ENCODE measurements around the gene NME3. TPM values are rescaled to one million over a fixed set of nuclear protein-coding genes. Genes with fewer than 3 reads are reported as not detected.

The NME3 gene
- total RNA-seq (2012; rRNA removed) (12.7 and 15.3 TPM in 2 replicates), polyA plus RNA-seq (2012; rRNA removed) (41.2 and 61.6 TPM in 2 replicates), Bru-seq, nascent RNA (percentile 60 among the genes with signal in this experiment), BruChase-seq, experiment 1, labeled RNA remaining after a 6-hour chase (percentile 62 among the genes with signal in this experiment), BruChase-seq, experiment 2, labeled RNA remaining after a 2-hour chase (percentile 56 among the genes with signal in this experiment)
- polyA plus RNA-seq (2012; cell fraction: cytosol; rRNA removed): 33.9 and 84.6 TPM in 2 replicates
- polyA plus RNA-seq (2012; cell fraction: nucleus; rRNA removed; ENCODE audit: low replicate concordance): 163 and 393 TPM in 2 replicates
- long read RNA-seq, transcript NME3-201 (5 exons, 1,069 nt): major isoform, 18 of 33 reads
- long read RNA-seq, partial matches to known transcripts: 0 of 33 reads
- long read RNA-seq, other reads (novel, unspliced or antisense): 4 of 33 reads

GRCh38 chr16:1771188-1771863 lies at the start of gene NME3:
TSS of gene NME3 (minus strand) at chr16:1771543. CDS start at chr16:1771534, 9 bp downstream.
- CTCF ChIA-PET: no interaction called here

More at GRCh38 chr16:1771188-1771863, at the start of gene NME3:
- peak within 1 kb of the TSS; percentile 93 for H2AK5ac ChIP-seq (ENCODE audit: low read depth, low read length)
- peak within 1 kb of the TSS; percentile 53; the same call in 1 of the 2 replicates for H4K5ac ChIP-seq (ENCODE audit: low read depth, low read length)
- H2BK120ac ChIP-seq (ENCODE audit: low read depth, low read length): no peak within 1 kb of the TSS
- H3K36me3 ChIP-seq (ENCODE audit: control insufficient read depth, insufficient read depth, low read length): peaks cover 33% of the 10 kb centered on the region
- peaks cover 13% of the 10 kb centered on the region for H3K4me1 ChIP-seq (ENCODE audit: control insufficient read depth, insufficient read depth, low read length)
- peaks cover 28% of the 10 kb centered on the region for H4K20me1 ChIP-seq (ENCODE audit: insufficient read depth, low read length)
- dilution Hi-C loops (cut with HindIII; ENCODE audit: low sequenced_read_pairs, unreplicated experiment) (no loop called here), in situ Hi-C loops (cut with MboI; ENCODE audit: low sequenced_read_pairs) (no loop called here), intact Hi-C loops (cut with micrococcal nuclease) (no loop called here)
- H3K56ac ChIP-seq (ENCODE audit: extremely low read depth, insufficient read depth, low read length): 0 out of 2 replicates have a peak within 1 kb of the TSS, but pooled peaks have one; percentile 10
- no peak within 1 kb of the TSS for H2BK15ac ChIP-seq (ENCODE audit: low read depth, low read length)
- no TSS peak for BruUV-seq (replicated peaks)
- H3K9me1 ChIP-seq (ENCODE audit: insufficient read depth, low read length): 0 out of 2 replicates have a peak, but pooled peaks cover 3% of the 10 kb centered on the region
- peak within 1 kb of the TSS; percentile 10 for H3K23ac ChIP-seq (ENCODE audit: low read depth, low read length)
- DNase-seq (peak; percentile 56), ATAC-seq (ENCODE audit: low read depth) (peak; percentile 69)
- H3K27ac ChIP-seq (ENCODE audit: insufficient read depth, low read length): peak within 1 kb of the TSS; percentile 85
- peak within 1 kb of the TSS; percentile 94 for H2AK9ac ChIP-seq (replicated peaks; ENCODE audit: low read depth, low read length, poor library complexity)
- H2BK20ac ChIP-seq (ENCODE audit: low read depth, low read length): no peak within 1 kb of the TSS
- H3K14ac ChIP-seq (replicated peaks; ENCODE audit: low read depth, low read length): no peak within 1 kb of the TSS
- H3K18ac ChIP-seq (ENCODE audit: low read depth, low read length): no peak within 1 kb of the TSS
- TF ChIP-seq POLR2A (IDR thresholded peaks at IDR 0.05; ENCODE audit: low read depth, low read length) (no peak), RAD21 (IDR thresholded peaks at IDR 0.05; ENCODE audit: low read length) (no peak), CEBPB (IDR thresholded peaks at IDR 0.05; ENCODE audit: low read depth, low read length) (no peak), RCOR1 (IDR thresholded peaks at IDR 0.05; ENCODE audit: insufficient replicate concordance, low read length) (no peak), NFE2L2 (IDR thresholded peaks at IDR 0.05; ENCODE audit: low read depth, low read length) (no peak), MXI1 (IDR thresholded peaks at IDR 0.05; ENCODE audit: borderline replicate concordance, low read depth, low read length) (peak; percentile 17; the same call in 1 of the 2 replicates), MAFK (IDR thresholded peaks at IDR 0.05; ENCODE audit: low read depth, low read length) (no peak), RFX5 (IDR thresholded peaks at IDR 0.05; ENCODE audit: low read depth, low read length) (no peak), CHD1 (IDR thresholded peaks at IDR 0.05; ENCODE audit: low read depth, low read length) (no peak), BHLHE40 (IDR thresholded peaks at IDR 0.05; ENCODE audit: low read depth, low read length) (no peak), FOS (IDR thresholded peaks at IDR 0.05; ENCODE audit: low read depth, low read length) (no peak), MAZ (IDR thresholded peaks at IDR 0.05; ENCODE audit: borderline replicate concordance, low read depth, low read length) (peak; percentile 27; the same call in 1 of the 2 replicates)
- TF ChIP-seq, protein P1, sequence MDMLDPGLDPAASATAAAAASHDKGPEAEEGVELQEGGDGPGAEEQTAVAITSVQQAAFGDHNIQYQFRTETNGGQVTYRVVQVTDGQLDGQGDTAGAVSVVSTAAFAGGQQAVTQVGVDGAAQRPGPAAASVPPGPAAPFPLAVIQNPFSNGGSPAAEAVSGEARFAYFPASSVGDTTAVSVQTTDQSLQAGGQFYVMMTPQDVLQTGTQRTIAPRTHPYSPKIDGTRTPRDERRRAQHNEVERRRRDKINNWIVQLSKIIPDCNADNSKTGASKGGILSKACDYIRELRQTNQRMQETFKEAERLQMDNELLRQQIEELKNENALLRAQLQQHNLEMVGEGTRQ (IDR thresholded peaks at IDR 0.05; ENCODE audit: low read depth, low read length): no peak
- H3K79me1 ChIP-seq (ENCODE audit: low read depth in 1 of 2, low read length in 2 of 2): peaks cover 12 to 49% of the 10 kb centered on the region in 2 experiments
- H3K9me3 ChIP-seq (ENCODE audit: control insufficient read depth, insufficient read depth, low read length): no peaks in the 10 kb centered on the region
- peak within 1 kb of the TSS; percentile 77 for H2BK5ac ChIP-seq (ENCODE audit: low read depth, low read length, poor library complexity, severe bottlenecking)
- H3K9ac ChIP-seq (ENCODE audit: low read depth, low read length): peak within 1 kb of the TSS; percentile 88
- POLR2A ChIA-PET (ENCODE audit: unreplicated experiment): no interaction called here
- H3K27me3 ChIP-seq (ENCODE audit: control insufficient read depth, insufficient read depth, low read length): no peaks in the 10 kb centered on the region
- H3K4me3 ChIP-seq (ENCODE audit: insufficient read depth, low read depth, low read length): peak within 1 kb of the TSS; percentile 93
- H4K8ac ChIP-seq (ENCODE audit: low read depth in 2 of 2, low read length in 2 of 2): peak within 1 kb of the TSS; percentile 61 to 92; a peak in 3 of 4 replicates
- H3K4ac ChIP-seq (ENCODE audit: low read depth, low read length): peak within 1 kb of the TSS; percentile 85
- WGBS, 2 experiments (ENCODE audit: extremely low coverage in 2 of 2, insufficient read length in 1 of 2): 0% methylated on average over 24 of the region's 79 CpGs; no CpG with 5 or more reads in 1 of the 2 experiments
- peak within 1 kb of the TSS; percentile 90 for H3K4me2 ChIP-seq (ENCODE audit: low read depth, low read length)
- peak within 1 kb of the TSS; percentile 94 for H2AFZ ChIP-seq (replicated peaks; ENCODE audit: low read length, poor library complexity)
- peak within 1 kb of the TSS; percentile 23; the same call in 1 of the 2 replicates for H4K91ac ChIP-seq (ENCODE audit: insufficient read depth, low read depth, low read length)
